Measurements from ENCODE around the gene LENG1. TPM values are rescaled to one million over a fixed set of nuclear protein-coding genes. Genes with fewer than 3 reads are reported as not detected.

Gene LENG1
- total and polyA plus RNA-seq, 5 donors = 5.3 to 11.0 (median 7.2) TPM

DNA sequence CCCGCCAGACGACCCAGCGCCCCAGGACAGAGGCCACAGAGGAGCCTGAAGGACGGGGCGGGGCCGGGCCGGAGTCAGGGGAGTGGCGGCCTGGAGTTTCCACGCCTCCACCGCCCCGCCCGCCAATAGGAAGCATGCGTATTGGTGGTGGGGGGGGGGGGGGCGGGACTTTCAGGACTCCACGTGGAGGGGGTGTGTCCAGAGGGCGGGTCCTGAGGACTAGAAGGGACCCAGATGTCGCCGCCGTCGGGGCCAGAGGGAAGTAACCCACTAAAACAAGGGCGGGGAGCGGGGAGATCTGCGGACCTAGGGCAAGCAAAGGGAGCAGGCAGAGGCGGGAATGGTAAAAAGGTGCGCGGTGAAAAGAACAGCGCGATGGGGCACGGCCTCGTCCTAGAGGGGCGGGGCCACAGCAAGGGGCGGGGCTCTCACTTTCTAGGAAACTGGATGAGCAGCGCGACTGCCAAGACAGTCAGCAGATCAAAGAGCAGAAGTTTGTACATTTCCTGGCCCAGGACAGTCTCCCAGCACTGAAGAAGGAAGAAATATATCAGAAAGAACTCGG, 2.8 kb upstream of the LENG1 start:
- DNase-seq (peak; percentile 90 to 95 (median 94)), ATAC-seq (peak; percentile 42 to 58)
- Histone ChIP-seq H3K4me1 (ENCODE audit: control insufficient read depth, insufficient read depth, low read length) (peaks cover 8% of the 10 kb centered on the region), H3K27me3 (ENCODE audit: control insufficient read depth, insufficient read depth) (no peaks in the 10 kb centered on the region), H3K9me3 (ENCODE audit: control insufficient read depth, low read length) (no peaks in the 10 kb centered on the region), H3K4me3 (ENCODE audit: low read length) (peak overlapping the region; percentile 31), H3K27ac (ENCODE audit: low read length) (no peak overlapping the region)
- intact Hi-C loops (cut with DNase I) = loop anchor here in 1 of 4 donors (10.0 kb wide), 1 partner anchor 72 kb away; no protein-coding TSS in a partner anchor
- 4% methylated on average over 35 of the region's 35 CpGs for WGBS

GRCh38 chr19:54160854-54161253, 1.3 kb upstream of the LENG1 start:
- peaks cover 8% of the 10 kb centered on the region for H3K4me1 ChIP-seq (ENCODE audit: control insufficient read depth, insufficient read depth, low read length)
- WGBS = 46% methylated on average over 13 of the region's 13 CpGs
- no peaks in the 10 kb centered on the region for H3K9me3 ChIP-seq (ENCODE audit: control insufficient read depth, low read length)
- DNase-seq (peak in 1 of 3 donors; percentile 46), ATAC-seq (no peak)
- intact Hi-C loops (cut with DNase I) = loop anchor here in 1 of 4 donors (10.0 kb wide), 1 partner anchor 74 kb away; no protein-coding TSS in a partner anchor
- no peak overlapping the region for H3K4me3 ChIP-seq (ENCODE audit: low read length)
- H3K27me3 ChIP-seq (ENCODE audit: control insufficient read depth, insufficient read depth) = no peaks in the 10 kb centered on the region
- H3K27ac ChIP-seq (ENCODE audit: low read length) = no peak overlapping the region

- intact Hi-C loops (cut with DNase I) = loop anchor here in 1 of 4 donors (10.0 kb wide), 1 partner anchor 75 kb away; no protein-coding TSS in a partner anchor
- ATAC-seq (no peak), DNase-seq (peak in 1 of 3 donors; percentile 56)
- Histone ChIP-seq H3K27me3 (ENCODE audit: control insufficient read depth, insufficient read depth) (no peaks in the 10 kb centered on the region), H3K4me3 (ENCODE audit: low read length) (peak overlapping the region; percentile 46), H3K4me1 (ENCODE audit: control insufficient read depth, insufficient read depth, low read length) (peaks cover 8% of the 10 kb centered on the region), H3K9me3 (ENCODE audit: control insufficient read depth, low read length) (no peaks in the 10 kb centered on the region), H3K27ac (ENCODE audit: low read length) (peak overlapping the region; percentile 48)
- WGBS = 2% methylated on average over 28 of the region's 28 CpGs
Observed at GRCh38 chr19:54160182-54160811, 776 bp upstream of the LENG1 start.

DNA sequence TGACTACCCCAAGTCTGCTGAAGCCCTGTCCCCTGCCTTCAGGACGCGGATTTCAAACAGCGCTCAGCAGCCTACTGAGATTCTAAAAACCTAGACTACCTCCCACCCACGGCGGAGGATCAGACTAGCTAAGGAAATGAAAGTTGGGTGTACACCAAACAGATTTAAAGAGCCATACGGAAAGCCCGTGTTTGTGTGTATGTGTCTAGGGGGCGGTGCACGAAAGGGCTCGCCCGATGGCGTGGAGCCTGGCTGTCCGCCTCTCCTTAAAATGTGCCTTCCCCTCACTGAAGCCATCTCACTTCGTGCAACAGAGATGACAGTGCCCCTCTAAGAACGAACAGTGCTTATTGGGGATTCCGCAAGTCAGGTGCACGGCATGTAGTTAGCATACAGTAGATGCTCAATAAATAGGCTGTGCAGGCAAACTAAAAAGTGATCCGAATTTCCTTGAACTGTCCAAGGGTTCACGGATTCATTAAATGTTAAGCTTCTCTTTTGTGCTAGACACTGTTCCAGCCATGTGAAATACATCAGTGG, 639 bp downstream of the LENG1 start:
- 11% methylated on average over 19 of the region's 19 CpGs for WGBS
- ATAC-seq (no peak), DNase-seq (peak in 2 of 3 donors; percentile 47 to 48)
- Histone ChIP-seq H3K27me3 (ENCODE audit: control insufficient read depth, insufficient read depth) (no peaks in the 10 kb centered on the region), H3K9me3 (ENCODE audit: control insufficient read depth, low read length) (no peaks in the 10 kb centered on the region), H3K4me1 (ENCODE audit: control insufficient read depth, insufficient read depth, low read length) (peaks cover 8% of the 10 kb centered on the region), H3K4me3 (ENCODE audit: low read length) (peak overlapping the region; percentile 56), H3K27ac (ENCODE audit: low read length) (peak overlapping the region; percentile 97)
- intact Hi-C loops (cut with DNase I) = no loop called here

DNA sequence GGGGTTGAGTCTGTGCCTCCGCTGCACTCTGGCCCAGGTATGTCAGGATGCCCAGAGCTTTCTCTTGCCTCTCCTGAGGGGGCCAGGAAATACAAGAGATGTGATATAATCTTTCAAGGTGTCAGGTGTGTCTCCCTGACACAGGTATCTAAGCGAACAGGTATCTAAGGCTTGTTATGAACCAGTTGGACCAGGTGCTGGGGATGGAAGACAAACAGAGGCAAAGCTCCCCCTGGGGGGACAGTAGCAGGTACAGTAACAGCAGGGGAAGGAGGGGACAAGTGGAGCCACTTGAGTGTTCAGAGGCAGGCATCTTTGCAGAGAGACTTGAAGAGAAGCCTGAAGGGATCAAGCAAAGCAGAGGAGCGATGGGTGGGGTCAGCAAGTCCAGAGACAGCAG, 2.6 kb downstream of the LENG1 start:
- Histone ChIP-seq H3K9me3 (ENCODE audit: control insufficient read depth, low read length) (no peaks in the 10 kb centered on the region), H3K4me1 (ENCODE audit: control insufficient read depth, insufficient read depth, low read length) (peaks cover 8% of the 10 kb centered on the region), H3K27me3 (ENCODE audit: control insufficient read depth, insufficient read depth) (no peaks in the 10 kb centered on the region), H3K4me3 (ENCODE audit: low read length) (no peak overlapping the region), H3K27ac (ENCODE audit: low read length) (no peak overlapping the region)
- 94% methylated on average over 3 of the region's 3 CpGs for WGBS
- ATAC-seq = no peak
- intact Hi-C loops (cut with DNase I) = no loop called here
- DNase-seq = peak in 1 of 3 donors; percentile 7

DNA sequence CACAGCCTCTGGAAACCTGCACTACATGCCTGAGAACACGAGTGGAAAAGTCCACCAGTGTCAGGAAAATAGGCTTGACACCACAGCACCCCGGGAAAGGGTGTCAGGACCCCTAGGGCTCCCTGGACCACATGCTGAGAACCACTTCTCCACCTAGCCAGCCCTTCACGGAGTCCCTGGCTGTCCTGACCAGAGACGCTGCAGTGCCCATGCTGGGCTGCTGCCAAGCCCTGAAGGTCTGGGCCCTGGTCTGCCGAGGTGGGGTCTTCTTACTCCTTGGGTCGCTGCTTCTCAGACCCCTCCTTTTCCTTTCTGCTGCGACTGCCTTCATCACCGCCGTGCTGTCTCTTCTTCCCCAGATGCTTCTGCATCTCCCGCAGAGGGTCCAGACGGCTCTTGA, 3.0 kb downstream of the LENG1 start:
- 78% methylated on average over 11 of the region's 11 CpGs for WGBS
- no peak overlapping the region for H3K27ac ChIP-seq (ENCODE audit: low read length)
- intact Hi-C loops (cut with DNase I) = no loop called here
- ATAC-seq = no peak
- no peaks in the 10 kb centered on the region for H3K27me3 ChIP-seq (ENCODE audit: control insufficient read depth, insufficient read depth)
- H3K4me3 ChIP-seq (ENCODE audit: low read length) = no peak overlapping the region
- H3K9me3 ChIP-seq (ENCODE audit: control insufficient read depth, low read length) = no peaks in the 10 kb centered on the region
- H3K4me1 ChIP-seq (ENCODE audit: control insufficient read depth, insufficient read depth, low read length) = peaks cover 8% of the 10 kb centered on the region
- DNase-seq = peak in 1 of 3 donors; percentile 32

GRCh38 chr19:54155694-54156093, 3.8 kb downstream of the LENG1 start:
- DNase-seq (peak in 2 of 3 donors; percentile 59 to 72), ATAC-seq (no peak)
- WGBS = 66% methylated on average over 19 of the region's 19 CpGs
- Histone ChIP-seq H3K27ac (ENCODE audit: low read length) (no peak overlapping the region), H3K9me3 (ENCODE audit: control insufficient read depth, low read length) (no peaks in the 10 kb centered on the region), H3K27me3 (ENCODE audit: control insufficient read depth, insufficient read depth) (no peaks in the 10 kb centered on the region), H3K4me3 (ENCODE audit: low read length) (no peak overlapping the region), H3K4me1 (ENCODE audit: control insufficient read depth, insufficient read depth, low read length) (peaks cover 8% of the 10 kb centered on the region)
- intact Hi-C loops (cut with DNase I) = no loop called here

DNA sequence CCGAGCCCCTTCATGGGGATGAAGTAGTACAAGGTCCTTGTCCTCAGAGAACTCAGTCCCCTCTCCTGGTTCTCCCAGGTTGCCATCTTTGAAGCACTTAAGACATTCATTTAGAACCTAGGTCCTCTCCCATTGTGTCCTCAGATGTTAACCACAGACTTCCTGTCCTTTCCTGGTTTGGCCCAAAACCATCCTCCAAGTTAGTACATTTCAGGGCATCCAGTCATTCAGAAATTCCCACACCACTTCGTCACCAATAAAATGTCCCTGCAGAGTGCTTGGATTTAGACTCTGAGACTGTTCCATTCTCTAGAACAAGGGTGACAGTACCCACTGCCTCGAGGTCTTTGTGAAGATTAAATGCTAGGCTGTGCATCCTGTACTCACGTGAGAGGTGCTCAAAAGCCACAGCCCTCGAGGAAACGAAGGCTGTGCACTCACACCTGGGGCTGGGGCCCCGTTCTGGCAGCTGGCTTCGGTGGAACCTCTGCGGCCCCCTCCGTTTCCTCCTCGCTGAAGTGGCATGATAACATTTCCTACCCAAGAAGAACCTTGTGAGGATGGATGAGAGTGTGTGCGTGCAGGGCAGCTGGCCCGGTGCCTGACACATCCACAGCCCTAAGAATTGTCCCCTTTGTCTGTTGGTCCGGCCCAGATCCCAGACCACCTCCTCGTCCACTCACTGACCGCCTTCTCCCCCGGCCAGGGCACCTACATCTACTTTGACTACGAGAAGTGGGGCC, 4.7 kb downstream of the LENG1 start:
- ATAC-seq (no peak), DNase-seq (peak in 1 of 3 donors; percentile 59)
- H3K27me3 ChIP-seq (ENCODE audit: control insufficient read depth, insufficient read depth) = no peaks in the 10 kb centered on the region
- no peak overlapping the region for H3K4me3 ChIP-seq (ENCODE audit: low read length)
- H3K27ac ChIP-seq (ENCODE audit: low read length) = no peak overlapping the region
- intact Hi-C loops (cut with DNase I) = no loop called here
- H3K9me3 ChIP-seq (ENCODE audit: control insufficient read depth, low read length) = no peaks in the 10 kb centered on the region
- 62% methylated on average over 18 of the region's 18 CpGs for WGBS
- peaks cover 8% of the 10 kb centered on the region for H3K4me1 ChIP-seq (ENCODE audit: control insufficient read depth, insufficient read depth, low read length)

GRCh38 chr19:54153731-54154326, 5.7 kb downstream of the LENG1 start:
- Histone ChIP-seq H3K4me1 (ENCODE audit: control insufficient read depth, insufficient read depth, low read length) (peaks cover 6% of the 10 kb centered on the region), H3K27ac (ENCODE audit: low read length) (no peak overlapping the region), H3K9me3 (ENCODE audit: control insufficient read depth, low read length) (no peaks in the 10 kb centered on the region), H3K4me3 (ENCODE audit: low read length) (no peak overlapping the region), H3K27me3 (ENCODE audit: control insufficient read depth, insufficient read depth) (no peaks in the 10 kb centered on the region)
- intact Hi-C loops (cut with DNase I) = no loop called here
- DNase-seq (peak in 2 of 3 donors; percentile 56 to 69), ATAC-seq (no peak)
- WGBS = 84% methylated on average over 10 of the region's 10 CpGs

GRCh38 chr19:54152878-54153524, 6.5 kb downstream of the LENG1 start:
- Histone ChIP-seq H3K4me1 (ENCODE audit: control insufficient read depth, insufficient read depth, low read length) (no peaks in the 10 kb centered on the region), H3K27ac (ENCODE audit: low read length) (no peak overlapping the region), H3K4me3 (ENCODE audit: low read length) (no peak overlapping the region), H3K27me3 (ENCODE audit: control insufficient read depth, insufficient read depth) (no peaks in the 10 kb centered on the region), H3K9me3 (ENCODE audit: control insufficient read depth, low read length) (no peaks in the 10 kb centered on the region)
- intact Hi-C loops (cut with DNase I) = no loop called here
- DNase-seq (peak in 1 of 3 donors; percentile 61), ATAC-seq (peak; percentile 5 to 9)
- 88% methylated on average over 25 of the region's 25 CpGs for WGBS

Data from right cardiac atrium (tissue), 5 donors.